Adrenal gland (tissue), 5 donors: ENCODE measurements around the gene CPD.

Experiments used
- POLR2A ChIP-seq, 2 donors: fragments of 450-650 bp; IDR thresholded peaks; one replicate each; pipeline ENCODE4 v1.6.1; 2017; ENCODE audit warnings: antibody characterized with exemption in 2 of 2, mild to moderate bottlenecking in 2 of 2, moderate library complexity in 1 of 2
- TF ChIP-seq, protein P1 (sequence below), 6 experiments: fragments of 450-650 bp in 4 of 6; fragments of 200-600 bp in 2 of 6; sonication (generic) in 1 of 6; IDR thresholded peaks; 1 replicate in 5 of 6; 2 replicates in 1 of 6; pipeline versions ENCODE4 v1.5.1 to v1.8.0; 2016 to 2021; ENCODE audit warnings: antibody characterized with exemption in 6 of 6, mild to moderate bottlenecking in 2 of 6, moderate library complexity in 1 of 6
- donor health status: DM: no; HTN: no; CAD: no.

DNA sequence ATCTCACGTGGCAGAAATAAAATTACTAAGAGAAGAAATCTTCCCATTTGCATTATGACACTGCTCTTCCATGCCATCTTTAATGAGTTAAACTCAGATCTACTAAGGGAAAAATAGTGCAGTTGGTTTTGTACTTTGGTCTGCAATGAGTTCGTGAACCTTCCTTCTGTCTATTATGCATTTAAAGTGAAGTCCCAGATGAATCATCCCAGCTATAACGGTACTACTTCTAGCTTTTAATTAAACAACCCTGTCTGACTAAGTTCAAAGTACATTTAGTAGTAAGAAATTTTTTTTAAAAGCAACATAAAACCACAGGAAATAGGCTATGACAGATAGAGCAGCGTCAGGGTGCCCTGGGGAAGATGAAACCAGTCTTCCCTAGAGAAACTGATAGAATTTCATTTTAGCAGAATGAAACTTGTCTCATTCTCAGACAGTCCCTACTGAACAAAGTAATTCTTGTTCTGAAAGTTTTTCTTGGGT, 46.6 kb upstream of the CPD start:
- TF ChIP-seq, protein P1, sequence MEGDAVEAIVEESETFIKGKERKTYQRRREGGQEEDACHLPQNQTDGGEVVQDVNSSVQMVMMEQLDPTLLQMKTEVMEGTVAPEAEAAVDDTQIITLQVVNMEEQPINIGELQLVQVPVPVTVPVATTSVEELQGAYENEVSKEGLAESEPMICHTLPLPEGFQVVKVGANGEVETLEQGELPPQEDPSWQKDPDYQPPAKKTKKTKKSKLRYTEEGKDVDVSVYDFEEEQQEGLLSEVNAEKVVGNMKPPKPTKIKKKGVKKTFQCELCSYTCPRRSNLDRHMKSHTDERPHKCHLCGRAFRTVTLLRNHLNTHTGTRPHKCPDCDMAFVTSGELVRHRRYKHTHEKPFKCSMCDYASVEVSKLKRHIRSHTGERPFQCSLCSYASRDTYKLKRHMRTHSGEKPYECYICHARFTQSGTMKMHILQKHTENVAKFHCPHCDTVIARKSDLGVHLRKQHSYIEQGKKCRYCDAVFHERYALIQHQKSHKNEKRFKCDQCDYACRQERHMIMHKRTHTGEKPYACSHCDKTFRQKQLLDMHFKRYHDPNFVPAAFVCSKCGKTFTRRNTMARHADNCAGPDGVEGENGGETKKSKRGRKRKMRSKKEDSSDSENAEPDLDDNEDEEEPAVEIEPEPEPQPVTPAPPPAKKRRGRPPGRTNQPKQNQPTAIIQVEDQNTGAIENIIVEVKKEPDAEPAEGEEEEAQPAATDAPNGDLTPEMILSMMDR (IDR thresholded peaks at IDR 0.05) = no peak
- TF ChIP-seq POLR2A (IDR thresholded peaks at IDR 0.05) = no peak
